ENCODE results near the gene SLC30A2. TPM values are rescaled to one million over a fixed set of nuclear protein-coding genes. Genes with fewer than 3 reads are reported as not detected.

Gene SLC30A2
- total RNA-seq, 1 donor from 2014 or later: not detected

- DNase-seq (ENCODE audit: low read depth) (no peak), FAIRE-seq (peak; percentile 32)
- Histone ChIP-seq H3K4me3 (ENCODE audit: low read depth, low read length) (no peak overlapping the region), H3K27me3 (ENCODE audit: control insufficient read depth, insufficient read depth, low read length) (peaks cover under 1% of the 10 kb centered on the region), H3K36me3 (ENCODE audit: control insufficient read depth, insufficient read depth, low read length) (no peaks in the 10 kb centered on the region)
- TF ChIP-seq, protein P1, sequence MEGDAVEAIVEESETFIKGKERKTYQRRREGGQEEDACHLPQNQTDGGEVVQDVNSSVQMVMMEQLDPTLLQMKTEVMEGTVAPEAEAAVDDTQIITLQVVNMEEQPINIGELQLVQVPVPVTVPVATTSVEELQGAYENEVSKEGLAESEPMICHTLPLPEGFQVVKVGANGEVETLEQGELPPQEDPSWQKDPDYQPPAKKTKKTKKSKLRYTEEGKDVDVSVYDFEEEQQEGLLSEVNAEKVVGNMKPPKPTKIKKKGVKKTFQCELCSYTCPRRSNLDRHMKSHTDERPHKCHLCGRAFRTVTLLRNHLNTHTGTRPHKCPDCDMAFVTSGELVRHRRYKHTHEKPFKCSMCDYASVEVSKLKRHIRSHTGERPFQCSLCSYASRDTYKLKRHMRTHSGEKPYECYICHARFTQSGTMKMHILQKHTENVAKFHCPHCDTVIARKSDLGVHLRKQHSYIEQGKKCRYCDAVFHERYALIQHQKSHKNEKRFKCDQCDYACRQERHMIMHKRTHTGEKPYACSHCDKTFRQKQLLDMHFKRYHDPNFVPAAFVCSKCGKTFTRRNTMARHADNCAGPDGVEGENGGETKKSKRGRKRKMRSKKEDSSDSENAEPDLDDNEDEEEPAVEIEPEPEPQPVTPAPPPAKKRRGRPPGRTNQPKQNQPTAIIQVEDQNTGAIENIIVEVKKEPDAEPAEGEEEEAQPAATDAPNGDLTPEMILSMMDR (IDR thresholded peaks at IDR 0.05; ENCODE audit: insufficient read depth, low read length, severe bottlenecking): no peak
These were observed 26.4 kb upstream of the SLC30A2 start for GRCh38 chr1:26072305-26072704.

DNA sequence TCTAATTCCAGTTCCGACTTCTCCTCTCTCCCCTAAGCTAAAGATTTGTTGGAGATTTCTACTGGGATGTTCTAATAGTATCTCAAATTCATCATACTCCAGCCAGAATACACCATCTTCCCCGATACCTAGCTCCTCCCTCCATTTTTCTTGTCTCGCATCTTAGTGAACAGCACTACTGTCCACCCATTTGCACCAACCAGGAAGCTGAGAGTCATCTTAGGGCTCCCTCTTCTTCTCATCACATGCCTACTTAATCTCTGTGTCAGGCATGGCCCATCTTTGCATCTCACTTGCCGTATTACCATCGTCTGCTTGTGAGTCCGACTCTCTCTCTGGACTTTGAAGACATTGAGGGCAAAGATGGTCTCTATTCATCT lies 25.0 kb upstream of the SLC30A2 start:
- TF ChIP-seq, protein P1 (IDR thresholded peaks at IDR 0.05; ENCODE audit: insufficient read depth, low read length, severe bottlenecking): no peak
- DNase-seq (ENCODE audit: low read depth): no peak
- H3K27me3 ChIP-seq (ENCODE audit: control insufficient read depth, insufficient read depth, low read length): peaks cover 2% of the 10 kb centered on the region
- no peaks in the 10 kb centered on the region for H3K36me3 ChIP-seq (ENCODE audit: control insufficient read depth, insufficient read depth, low read length)
- H3K4me3 ChIP-seq (ENCODE audit: low read depth, low read length): no peak overlapping the region
- no peak for FAIRE-seq

- H3K27me3 ChIP-seq (ENCODE audit: control insufficient read depth, insufficient read depth, low read length): peaks cover 2% of the 10 kb centered on the region
- DNase-seq (ENCODE audit: low read depth) (no peak), FAIRE-seq (peak; percentile 52)
- no peaks in the 10 kb centered on the region for H3K36me3 ChIP-seq (ENCODE audit: control insufficient read depth, insufficient read depth, low read length)
- TF ChIP-seq, protein P1 (IDR thresholded peaks at IDR 0.05; ENCODE audit: insufficient read depth, low read length, severe bottlenecking): no peak
- H3K4me3 ChIP-seq (ENCODE audit: low read depth, low read length): no peak overlapping the region
These were observed 24.5 kb upstream of the SLC30A2 start for GRCh38 chr1:26070296-26070962.

- H3K36me3 ChIP-seq (ENCODE audit: control insufficient read depth, insufficient read depth, low read length): no peaks in the 10 kb centered on the region
- peaks cover 2% of the 10 kb centered on the region for H3K27me3 ChIP-seq (ENCODE audit: control insufficient read depth, insufficient read depth, low read length)
- H3K4me3 ChIP-seq (ENCODE audit: low read depth, low read length): no peak overlapping the region
- DNase-seq (ENCODE audit: low read depth) (no peak), FAIRE-seq (no peak)
- TF ChIP-seq, protein P1 (IDR thresholded peaks at IDR 0.05; ENCODE audit: insufficient read depth, low read length, severe bottlenecking): no peak
These were observed 24.0 kb upstream of the SLC30A2 start for GRCh38 chr1:26069941-26070295.

- TF ChIP-seq, protein P1 (IDR thresholded peaks at IDR 0.05; ENCODE audit: insufficient read depth, low read length, severe bottlenecking): no peak
- FAIRE-seq (peak; percentile 75), DNase-seq (ENCODE audit: low read depth) (no peak)
- Histone ChIP-seq H3K4me3 (ENCODE audit: low read depth, low read length) (no peak within 1 kb of the TSS), H3K36me3 (ENCODE audit: control insufficient read depth, insufficient read depth, low read length) (no peaks in the 10 kb centered on the region), H3K27me3 (ENCODE audit: control insufficient read depth, insufficient read depth, low read length) (peaks cover 2% of the 10 kb centered on the region)
These were observed 21.6 kb upstream of the SLC30A2 start, which contains the start of gene TRIM63 for GRCh38 chr1:26067432-26067911. TRIM63 (minus strand) TSS chr1:26067630; CDS start chr1:26067494, 136 bp downstream.

- TF ChIP-seq, protein P1 (IDR thresholded peaks at IDR 0.05; ENCODE audit: insufficient read depth, low read length, severe bottlenecking): no peak
- DNase-seq (ENCODE audit: low read depth) (no peak), FAIRE-seq (no peak)
- Histone ChIP-seq H3K27me3 (ENCODE audit: control insufficient read depth, insufficient read depth, low read length) (peaks cover 2% of the 10 kb centered on the region), H3K36me3 (ENCODE audit: control insufficient read depth, insufficient read depth, low read length) (no peaks in the 10 kb centered on the region), H3K4me3 (ENCODE audit: low read depth, low read length) (no peak overlapping the region)
These were observed 20.9 kb upstream of the SLC30A2 start for GRCh38 chr1:26066857-26067256.

Measured in bronchial epithelial cell (primary cell).